ENCODE measurements around the gene MINDY2. TPM values are rescaled to one million over a fixed set of nuclear protein-coding genes. Genes with fewer than 3 reads are reported as not detected.

Gene MINDY2
- total RNA-seq, 2 donors from 2014 or later: 26.6 to 32.5 TPM

DNA sequence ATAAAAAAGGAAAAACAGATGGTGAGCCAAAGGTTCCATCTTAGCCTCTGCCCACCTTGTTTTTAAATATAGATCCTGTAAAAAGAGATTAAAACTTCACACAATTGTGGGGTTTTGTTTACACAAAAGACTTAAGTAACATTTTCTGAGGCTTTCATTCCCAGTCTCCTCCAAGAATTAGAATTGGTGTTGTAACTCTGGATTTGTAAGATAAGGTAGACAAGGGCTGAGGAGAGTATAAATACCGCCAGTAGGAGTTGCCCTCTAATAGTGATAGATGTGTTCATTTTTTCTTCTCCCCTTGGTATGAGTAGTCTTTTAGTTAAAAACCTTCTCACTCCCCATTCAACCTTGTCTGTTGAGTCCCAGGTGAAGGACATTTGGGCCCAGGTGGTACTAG, 8.5 kb downstream of the MINDY2 start:
- Mint-ChIP-seq H3K4me3 (no peak overlapping the region), H3K36me3 (ENCODE audit: low read depth) (peaks cover 12% of the 10 kb centered on the region), H3K4me1 (peaks cover 15% of the 10 kb centered on the region), H3K27me3 (ENCODE audit: insufficient read depth) (no peaks in the 10 kb centered on the region), H3K9me3 (peaks cover 4% of the 10 kb centered on the region), H3K27ac (no peak overlapping the region)
- H3K4me1 ChIP-seq (ENCODE audit: control insufficient read depth, insufficient read depth, low read length): no peaks in the 10 kb centered on the region
- H3K9me3 ChIP-seq (ENCODE audit: control insufficient read depth, low read length): peaks cover 4% of the 10 kb centered on the region
- 100% methylated on average over 1 of the region's 1 CpG; no CpG with 5 or more reads in 1 of the 2 experiments for WGBS, 2 experiments (ENCODE audit: insufficient coverage in 1 of 2, insufficient read length in 1 of 2)
- H3K36me3 ChIP-seq (ENCODE audit: control insufficient read depth, insufficient read depth, low read length): peaks cover 21% of the 10 kb centered on the region
- H3K4me3 ChIP-seq (ENCODE audit: low read length): no peak overlapping the region
- no peaks in the 10 kb centered on the region for H3K27me3 ChIP-seq (ENCODE audit: control insufficient read depth, insufficient read depth, low read length, poor library complexity, severe bottlenecking)
- H3K27ac ChIP-seq (ENCODE audit: low read depth, low read length): no peak overlapping the region
- DNase-seq: no peak
- no peak overlapping the region for H3K9ac ChIP-seq (ENCODE audit: extremely low read depth, low read length, poor library complexity, severe bottlenecking)
- TF ChIP-seq CTCF (conservative IDR thresholded peaks at IDR 0.05): no peak

DNA sequence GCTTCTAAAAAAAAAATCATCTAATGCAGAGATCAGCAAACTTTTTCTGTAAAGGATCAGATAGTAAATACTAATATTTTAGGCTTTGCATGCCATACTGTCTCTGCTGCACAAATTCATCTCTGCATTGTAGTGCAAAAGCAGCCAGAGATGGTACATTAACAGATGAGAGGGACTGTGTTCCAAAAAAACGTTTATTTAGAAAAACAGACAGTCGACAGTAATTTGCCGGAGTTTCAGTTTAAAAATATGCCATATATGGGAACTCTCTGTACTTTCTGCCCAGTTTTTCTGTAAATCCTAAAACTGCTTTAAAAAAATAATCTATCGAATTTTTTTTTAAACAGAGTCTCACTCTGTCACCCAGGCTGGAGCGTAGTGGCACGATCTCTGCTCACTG, 14.3 kb downstream of the MINDY2 start:
- Histone ChIP-seq H3K9ac (ENCODE audit: extremely low read depth, low read length, poor library complexity, severe bottlenecking) (no peak overlapping the region), H3K27me3 (ENCODE audit: control insufficient read depth, insufficient read depth, low read length, poor library complexity, severe bottlenecking) (no peaks in the 10 kb centered on the region), H3K36me3 (ENCODE audit: control insufficient read depth, insufficient read depth, low read length) (peaks cover 35% of the 10 kb centered on the region), H3K9me3 (ENCODE audit: control insufficient read depth, low read length) (peaks cover 4% of the 10 kb centered on the region), H3K4me3 (ENCODE audit: low read length) (no peak overlapping the region), H3K27ac (ENCODE audit: low read depth, low read length) (no peak overlapping the region), H3K4me1 (ENCODE audit: control insufficient read depth, insufficient read depth, low read length) (no peaks in the 10 kb centered on the region)
- no peak for DNase-seq
- Mint-ChIP-seq H3K27me3 (ENCODE audit: insufficient read depth) (no peaks in the 10 kb centered on the region), H3K9me3 (peaks cover 4% of the 10 kb centered on the region), H3K4me1 (peaks cover 7% of the 10 kb centered on the region), H3K36me3 (ENCODE audit: low read depth) (peaks cover 30% of the 10 kb centered on the region), H3K4me3 (no peak overlapping the region), H3K27ac (no peak overlapping the region)
- WGBS, 2 experiments (ENCODE audit: insufficient coverage in 1 of 2, insufficient read length in 1 of 2): 91 to 95% methylated on average over 6 of the region's 6 CpGs
- TF ChIP-seq CTCF (conservative IDR thresholded peaks at IDR 0.05): no peak

DNA sequence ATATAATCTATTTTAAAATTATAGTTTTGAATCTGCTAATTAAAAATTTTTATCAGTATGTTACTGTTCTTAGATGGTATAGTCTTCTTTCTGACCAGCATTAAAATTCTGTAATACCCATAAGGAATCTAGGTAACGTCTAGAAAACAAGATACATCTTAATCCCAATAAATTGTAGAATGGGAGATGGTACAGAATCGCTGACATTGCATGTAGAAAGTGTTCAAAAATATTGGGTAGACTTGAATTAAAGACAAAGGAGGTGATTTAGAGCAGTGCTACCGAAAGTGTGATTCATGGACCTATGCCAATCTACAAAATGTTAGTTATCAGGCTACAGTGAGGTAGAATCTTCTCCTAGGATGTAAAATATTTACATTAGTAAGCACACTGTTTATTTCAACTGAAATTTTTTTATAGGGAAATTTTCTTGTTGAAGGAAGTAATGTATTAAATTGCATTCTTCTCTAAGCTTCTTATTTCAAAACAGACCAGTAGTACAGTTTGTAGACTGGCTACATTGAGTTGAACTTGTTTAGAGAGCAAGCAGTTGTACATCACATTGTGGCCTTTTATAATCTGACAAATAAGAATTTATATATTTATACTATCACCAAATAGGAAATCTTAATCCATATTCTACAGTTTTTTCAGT, 17.1 kb downstream of the MINDY2 start:
- H3K27me3 Mint-ChIP-seq (ENCODE audit: insufficient read depth): no peaks in the 10 kb centered on the region
- Histone ChIP-seq H3K4me3 (ENCODE audit: low read length) (no peak overlapping the region), H3K36me3 (ENCODE audit: control insufficient read depth, insufficient read depth, low read length) (peaks cover 37% of the 10 kb centered on the region), H3K9ac (ENCODE audit: extremely low read depth, low read length, poor library complexity, severe bottlenecking) (no peak overlapping the region), H3K9me3 (ENCODE audit: control insufficient read depth, low read length) (peaks cover 4% of the 10 kb centered on the region), H3K27me3 (ENCODE audit: control insufficient read depth, insufficient read depth, low read length, poor library complexity, severe bottlenecking) (no peaks in the 10 kb centered on the region), H3K27ac (ENCODE audit: low read depth, low read length) (no peak overlapping the region), H3K4me1 (ENCODE audit: control insufficient read depth, insufficient read depth, low read length) (no peaks in the 10 kb centered on the region)
- H3K36me3 Mint-ChIP-seq (ENCODE audit: low read depth): peaks cover 46% of the 10 kb centered on the region
- TF ChIP-seq CTCF (conservative IDR thresholded peaks at IDR 0.05): no peak
- 94% methylated on average over 2 of the region's 3 CpGs; no CpG with 5 or more reads in 1 of the 2 experiments for WGBS, 2 experiments (ENCODE audit: insufficient coverage in 1 of 2, insufficient read length in 1 of 2)
- peaks cover 4% of the 10 kb centered on the region for H3K9me3 Mint-ChIP-seq
- no peak for DNase-seq
- no peak overlapping the region for H3K27ac Mint-ChIP-seq
- H3K4me3 Mint-ChIP-seq: no peak overlapping the region
- H3K4me1 Mint-ChIP-seq: no peaks in the 10 kb centered on the region
